ENCODE measurements around the gene MYADML2.

MYADML2 gene

DNA sequence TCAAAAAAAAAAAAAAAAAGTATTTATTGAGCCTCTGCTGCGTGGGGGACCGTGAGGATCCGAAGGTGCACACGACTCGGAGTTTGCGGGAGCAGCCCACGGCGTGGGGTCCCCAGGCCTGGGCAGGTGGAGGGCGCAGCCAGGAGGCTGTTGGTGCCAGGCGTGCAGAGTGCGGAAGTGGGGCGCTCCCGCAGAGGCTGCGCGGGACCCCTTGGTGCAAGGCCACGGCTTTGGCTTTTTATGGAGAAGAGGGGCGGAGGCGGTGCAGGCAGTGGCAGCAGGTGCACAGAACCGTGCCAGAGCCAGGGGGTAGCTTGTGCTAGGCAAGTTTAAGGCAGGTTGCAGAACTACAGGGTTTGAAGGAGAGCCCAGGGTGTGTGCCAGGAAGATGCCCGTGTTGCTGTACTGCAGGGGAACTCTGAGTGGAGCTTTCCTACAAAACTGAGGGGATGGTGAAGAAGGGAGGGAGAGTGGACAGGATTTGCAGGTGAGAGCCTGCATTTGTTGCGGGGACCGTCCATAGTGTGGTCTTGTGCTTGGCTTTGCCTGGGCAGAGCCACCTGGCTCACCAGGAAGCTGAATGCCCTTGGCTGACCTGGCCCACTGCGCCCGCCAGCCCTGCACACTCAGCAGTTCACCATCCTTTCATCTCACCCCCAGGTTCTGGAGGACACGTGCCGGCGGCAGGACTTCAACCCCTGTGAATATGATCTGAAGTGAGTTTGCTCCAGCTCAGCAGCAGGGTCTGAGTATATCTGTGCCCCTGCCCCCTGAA lies 31.7 kb upstream of the MYADML2 start:
- FAIRE-seq (no peak), DNase-seq (ENCODE audit: low spot score) (no peak)

GRCh38 chr17:81977211-81977808 lies 30.3 kb upstream of the MYADML2 start, which contains the start of gene ASPSCR1:
Gene ASPSCR1, plus strand, starts transcription at chr17:81977629. Its CDS starts 18 bp downstream, at chr17:81977647.
- DNase-seq (ENCODE audit: low spot score) (peak; percentile 97), FAIRE-seq (peak; percentile 53)

DNA sequence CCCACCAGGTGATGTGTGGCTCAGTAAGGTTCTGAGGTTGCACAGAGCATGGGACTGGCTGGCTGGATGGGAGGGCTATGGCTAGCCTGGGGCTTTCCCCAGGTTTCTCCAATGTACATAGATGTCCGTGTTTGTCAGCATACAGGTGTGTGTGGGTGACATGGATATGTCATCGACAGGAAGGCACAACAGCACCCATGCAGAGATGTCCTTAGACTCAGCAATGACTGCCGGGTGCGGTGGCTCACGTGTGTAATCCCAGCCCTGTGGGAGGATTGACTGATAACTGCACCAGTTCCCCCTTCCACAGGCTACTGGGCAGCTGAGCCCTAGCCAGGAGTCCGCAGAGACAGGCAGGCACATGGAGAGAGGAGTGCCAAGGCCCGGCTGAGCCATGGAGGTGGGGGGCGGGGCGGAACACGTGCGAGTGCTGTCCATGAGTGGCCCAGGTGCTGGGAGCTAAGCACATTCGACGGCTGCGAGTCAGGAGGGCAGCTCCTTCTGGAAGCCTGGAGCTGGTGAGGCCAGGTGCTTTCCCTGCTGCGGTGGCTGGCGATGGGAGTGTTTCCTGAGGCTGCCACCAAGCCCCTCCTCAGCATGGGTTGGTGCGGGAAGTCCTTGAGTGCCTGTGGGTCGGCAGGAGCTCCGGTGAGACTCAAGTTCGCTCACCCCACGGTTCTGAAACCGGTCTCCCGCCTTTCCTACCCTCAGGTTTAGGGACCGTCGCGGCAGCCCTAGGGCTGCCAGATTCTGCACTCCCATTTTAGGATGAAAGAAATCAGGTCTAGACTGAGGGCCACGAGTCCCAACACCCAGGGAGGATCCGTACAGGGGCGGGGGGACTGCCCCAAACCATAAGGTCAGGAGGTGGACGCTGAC lies 29.5 kb upstream of the MYADML2 start:
- peak; percentile 46 for DNase-seq (ENCODE audit: low spot score)
- no peak for FAIRE-seq

GRCh38 chr17:81973432-81973831 lies 26.4 kb upstream of the MYADML2 start:
- DNase-seq (ENCODE audit: low spot score) (no peak), FAIRE-seq (no peak)

DNA sequence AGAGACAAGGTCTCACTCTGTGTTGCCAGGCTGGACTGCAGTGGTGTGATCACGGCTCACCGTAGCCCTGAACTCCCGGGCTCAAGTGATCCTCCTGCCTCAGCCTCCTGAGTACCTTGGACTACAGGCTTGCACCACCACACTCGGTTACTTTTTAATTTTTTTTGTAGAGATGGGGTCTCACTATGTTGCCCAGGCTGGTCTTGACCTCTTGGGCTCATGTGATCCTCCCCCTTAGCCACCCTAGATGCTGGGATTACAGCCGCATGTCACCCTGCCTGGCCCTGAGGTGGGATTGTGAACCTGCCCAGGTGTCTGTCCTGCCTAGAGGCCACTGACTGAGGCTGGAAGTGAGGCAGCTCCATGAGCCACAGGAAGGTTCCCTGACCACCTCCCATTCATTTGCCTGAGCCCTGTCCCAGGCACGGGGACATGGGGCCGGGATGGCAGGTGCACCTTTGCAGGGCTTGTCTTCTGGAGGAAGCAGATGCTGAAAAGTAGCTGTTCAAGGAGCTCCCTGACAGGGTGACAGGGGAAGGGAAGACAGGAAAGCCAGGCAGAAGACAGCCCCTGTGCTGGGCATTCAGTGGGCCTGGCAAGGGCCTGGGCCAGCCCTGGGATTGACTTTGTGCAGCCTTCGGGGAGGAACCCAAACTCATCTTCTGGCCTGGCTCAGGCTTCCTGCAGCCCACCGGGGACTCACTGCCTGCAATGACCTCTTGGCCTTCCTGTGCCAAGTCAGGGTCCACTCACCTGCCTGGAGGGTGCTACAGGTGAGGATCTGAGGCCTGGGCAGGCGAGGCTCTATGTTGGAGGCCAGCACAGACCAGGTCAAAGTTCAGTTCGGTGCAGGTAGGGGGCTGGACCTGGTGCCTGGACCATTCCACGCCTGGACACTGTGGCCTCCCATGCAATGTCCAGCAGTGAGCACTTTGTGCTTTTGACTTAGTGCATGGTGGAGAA lies 22.1 kb upstream of the MYADML2 start:
- DNase-seq (ENCODE audit: low spot score) (no peak), FAIRE-seq (no peak)

DNA sequence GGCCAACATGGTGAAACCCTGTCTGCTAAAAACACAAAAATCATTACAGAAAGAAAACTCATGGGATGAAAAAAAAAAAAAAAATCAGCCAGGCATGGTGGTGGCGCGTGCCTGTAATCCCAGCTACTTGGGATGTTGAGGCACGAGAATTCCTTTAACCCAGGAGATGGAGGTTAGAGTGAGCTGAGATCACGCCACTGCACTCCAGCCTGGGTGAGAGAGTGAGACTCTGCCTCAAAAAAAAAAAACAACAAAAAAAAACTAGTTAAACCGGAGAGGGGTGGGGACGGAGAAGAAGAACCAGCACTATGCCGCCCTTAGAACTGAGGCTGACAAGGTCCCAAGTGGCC lies 21.3 kb upstream of the MYADML2 start:
- DNase-seq (ENCODE audit: low spot score) (no peak), FAIRE-seq (no peak)

GRCh38 chr17:81967533-81968395 lies 20.7 kb upstream of the MYADML2 start:
- FAIRE-seq (peak; percentile 80), DNase-seq (ENCODE audit: low spot score) (peak; percentile 93)

DNA sequence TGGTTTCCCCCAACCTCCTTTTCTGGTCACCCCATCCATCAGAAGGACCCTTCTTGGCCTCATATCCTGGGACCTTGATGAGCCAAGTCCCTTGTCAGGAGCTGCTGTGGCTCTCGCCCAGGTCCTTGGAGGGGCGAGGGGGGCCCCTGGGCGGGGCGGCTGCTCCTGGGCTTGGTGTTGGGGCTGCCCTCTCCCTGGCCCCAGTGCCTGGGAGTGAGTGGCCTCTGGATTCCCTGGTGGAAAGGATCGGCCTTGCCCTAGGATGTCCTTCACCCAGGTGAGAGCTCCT lies 20.2 kb upstream of the MYADML2 start:
- no peak for FAIRE-seq
- DNase-seq (ENCODE audit: low spot score), result no peak

- FAIRE-seq (no peak), DNase-seq (ENCODE audit: low spot score) (no peak)
Observed at GRCh38 chr17:81966343-81967243, 19.6 kb upstream of the MYADML2 start.

GRCh38 chr17:81964081-81964849 lies 17.2 kb upstream of the MYADML2 start:
- no peak for FAIRE-seq
- no peak for DNase-seq (ENCODE audit: low spot score)

DNA sequence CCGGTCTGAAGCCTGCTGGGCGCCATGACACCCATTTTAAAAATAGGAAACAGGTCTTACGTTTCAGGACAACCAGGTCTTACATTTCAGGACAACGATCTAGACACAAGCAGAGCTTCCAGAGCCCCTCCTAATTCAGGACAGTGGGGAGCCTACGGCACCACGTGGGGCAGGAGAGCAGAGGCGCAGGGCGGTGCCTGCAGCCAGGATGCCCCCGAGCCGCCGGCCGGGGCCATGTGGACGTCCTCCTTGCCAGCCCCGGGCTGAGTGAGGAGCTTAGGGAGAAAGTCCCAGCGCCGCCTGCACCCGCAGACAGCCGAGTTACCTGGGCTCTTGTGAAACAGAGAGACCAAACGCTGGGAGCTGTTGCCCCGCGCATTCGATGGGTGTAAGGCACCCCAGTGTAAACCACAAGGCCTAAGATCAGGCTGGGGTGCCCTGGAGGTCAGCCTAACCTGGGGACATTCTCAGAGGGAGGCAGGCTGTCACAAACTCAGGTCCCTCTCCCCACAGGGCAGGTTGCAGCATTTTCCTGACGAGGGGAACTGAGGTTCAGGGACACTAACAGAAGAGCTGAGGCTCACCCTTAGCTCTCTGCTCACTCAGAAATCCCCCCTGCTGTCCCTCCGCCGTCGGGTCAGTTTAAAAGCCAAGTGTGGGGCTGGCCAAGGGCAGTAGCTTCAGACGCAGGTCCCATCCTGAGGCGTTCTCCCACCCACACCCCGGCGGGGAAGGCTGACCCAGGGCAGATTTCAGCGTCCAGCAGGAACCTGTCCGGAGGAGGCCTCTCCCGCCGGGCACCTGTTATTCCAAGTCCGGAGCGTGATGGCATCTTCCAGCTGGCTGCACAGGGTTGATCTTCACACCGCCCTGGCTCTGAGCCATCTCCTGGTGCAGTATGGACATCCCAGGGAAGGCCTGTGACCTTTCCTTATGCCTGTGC lies 15.7 kb upstream of the MYADML2 start:
- FAIRE-seq, result no peak
- no peak for DNase-seq (ENCODE audit: low spot score)

DNA sequence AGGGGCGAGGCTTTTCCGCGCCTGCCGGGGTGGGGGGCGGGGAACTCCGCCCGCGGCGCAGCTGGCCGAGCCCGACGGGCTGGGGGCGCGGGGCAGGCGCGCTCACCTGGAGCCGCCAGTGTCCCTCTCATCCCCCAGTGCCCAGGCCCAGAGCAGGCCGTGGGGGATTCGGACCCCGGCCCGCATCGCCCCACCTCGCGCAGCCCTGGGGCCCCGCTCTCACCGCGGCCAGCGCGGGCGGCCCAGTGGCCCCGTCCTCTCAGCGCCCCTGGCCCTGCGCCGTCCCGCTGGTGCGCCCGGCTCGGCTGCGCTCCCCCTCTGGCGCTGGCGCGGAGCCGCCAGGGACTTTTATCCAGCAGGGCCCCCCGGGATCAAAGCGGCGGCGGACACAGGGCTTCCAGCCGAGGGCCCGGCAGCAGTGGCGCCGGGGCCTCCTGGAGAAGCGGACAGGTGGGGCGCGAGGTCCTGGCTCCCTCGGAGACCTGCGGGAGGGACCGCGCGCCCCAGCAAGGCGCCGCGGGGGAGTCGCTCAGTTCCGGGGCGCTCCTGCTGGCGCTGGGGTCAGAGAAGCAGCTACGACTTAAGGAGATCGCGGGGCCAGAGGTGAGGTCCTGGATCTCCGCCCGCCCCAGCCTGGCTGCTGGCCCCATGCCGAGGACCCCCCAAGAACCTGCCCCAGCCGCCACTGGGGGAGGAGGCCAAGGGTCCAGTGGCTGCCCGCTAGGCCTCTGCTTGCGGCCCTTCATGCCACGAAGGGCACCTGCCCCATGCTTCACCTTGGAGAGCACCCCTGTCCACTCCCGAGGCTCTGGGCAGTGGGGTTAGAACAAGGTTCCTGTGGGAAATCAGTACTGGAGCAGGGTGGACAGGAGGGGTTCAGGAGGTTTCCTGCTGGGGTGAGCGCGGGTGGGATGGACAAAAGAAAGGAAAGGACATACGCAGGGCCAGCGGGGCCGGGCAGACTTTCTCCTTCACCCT lies 14.8 kb upstream of the MYADML2 start:
- DNase-seq (ENCODE audit: low spot score) (no peak), FAIRE-seq (no peak)

DNA sequence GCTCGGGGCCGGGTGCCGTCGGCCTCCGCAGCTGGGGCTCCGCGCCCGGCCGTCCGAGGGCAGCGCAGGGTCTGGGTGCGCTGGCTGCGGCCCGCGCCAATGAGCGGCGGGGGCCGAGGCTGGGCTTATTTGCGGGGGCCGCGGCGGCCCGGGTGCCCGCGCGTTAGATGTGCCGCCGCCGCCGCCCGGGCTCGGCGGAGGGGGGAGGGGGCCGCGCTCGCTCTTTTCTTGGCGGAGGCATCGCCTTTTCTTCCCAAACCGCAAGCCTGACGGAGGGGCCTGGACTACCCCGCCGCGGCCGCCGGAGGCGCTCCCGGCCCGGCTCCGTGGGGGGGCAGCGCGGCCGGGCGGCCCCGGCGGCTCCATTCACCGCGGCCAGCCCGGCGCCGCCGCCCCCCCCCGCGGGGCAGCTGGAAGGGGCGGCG lies 14.1 kb upstream of the MYADML2 start, which contains the start of gene NOTUM:
TSS of gene NOTUM (minus strand) at position 101 of the 425 bp plus-strand sequence. CDS start 278 bp downstream, outside the sequence.
- FAIRE-seq, result no peak
- DNase-seq (ENCODE audit: low spot score), result peak; percentile 86

DNA sequence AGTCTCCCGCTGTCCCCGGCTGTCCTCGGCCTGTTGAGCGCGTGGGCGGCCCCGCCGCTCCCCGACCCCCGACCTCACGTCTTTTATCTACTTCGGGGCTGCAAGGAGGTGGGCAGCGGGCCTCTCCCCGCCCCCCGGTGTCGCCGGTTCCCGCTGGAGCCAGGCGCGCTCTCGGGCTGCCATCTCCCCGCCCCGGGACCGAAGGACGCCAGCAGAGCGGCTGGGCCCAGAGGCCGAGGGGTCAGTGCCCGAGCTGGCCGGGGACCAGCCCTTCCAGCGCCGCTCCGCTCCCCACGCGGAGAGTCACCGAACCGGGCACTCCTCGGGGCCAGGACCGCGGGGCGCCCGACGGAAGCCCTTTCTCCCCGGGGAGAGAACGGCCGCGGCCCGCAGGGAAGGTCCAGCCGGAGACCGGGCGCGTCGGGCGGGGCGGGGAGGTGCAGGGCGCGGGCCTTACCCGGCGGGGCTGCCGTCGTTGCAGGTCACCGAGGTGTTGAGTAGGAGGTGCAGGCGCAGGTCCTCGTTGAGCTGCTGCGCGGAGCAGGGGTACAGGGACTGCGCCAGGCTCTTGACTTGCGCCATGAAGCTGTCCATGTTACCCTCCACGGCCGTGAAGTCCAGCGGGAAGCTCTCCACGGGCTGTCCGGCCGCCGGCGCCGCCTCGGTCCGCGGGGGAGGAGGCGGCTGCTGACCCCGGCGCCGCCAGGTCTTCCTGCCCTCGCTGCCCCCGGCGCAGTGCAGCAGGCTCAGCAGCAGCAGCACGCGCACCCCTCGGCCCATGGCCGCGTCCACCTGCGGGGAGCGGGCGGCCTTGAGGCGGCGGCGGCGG lies 13.3 kb upstream of the MYADML2 start:
- DNase-seq (ENCODE audit: low spot score) (no peak), FAIRE-seq (peak; percentile 52)

All from urothelium cell line (cell line).